GM20000 (cell line): ENCODE measurements around the gene SPARCL1.

Source experiments
- DNase-seq: peaks from one replicate; pipeline ENCODE4 v3.0.0; 2012; ENCODE audit warnings: low spot score
- CTCF ChIP-seq: IDR thresholded peaks from 2 replicates; pipeline ENCODE4 v1.5.1; 2012; ENCODE audit warnings: mild to moderate bottlenecking, control low read depth; ENCODE audit errors: extremely low read depth, missing control alignments

The SPARCL1 gene

GRCh38 chr4:87512400-87512799, 16.8 kb downstream of the SPARCL1 start:
- DNase-seq = no peak
- TF ChIP-seq CTCF = no peak

GRCh38 chr4:87511500-87511899, 17.7 kb downstream of the SPARCL1 start:
- no peak for DNase-seq
- TF ChIP-seq CTCF = no peak

GRCh38 chr4:87510747-87511146, 18.4 kb downstream of the SPARCL1 start:
- TF ChIP-seq CTCF = no peak
- no peak for DNase-seq

GRCh38 chr4:87506974-87507701, 22.0 kb downstream of the SPARCL1 start:
- TF ChIP-seq CTCF = no peak
- DNase-seq = no peak

- DNase-seq = no peak
- TF ChIP-seq CTCF = peak; percentile 11
These were observed 23.3 kb downstream of the SPARCL1 start for GRCh38 chr4:87505862-87506261.

- no peak for DNase-seq
- no peak for TF ChIP-seq CTCF
These were observed 26.5 kb downstream of the SPARCL1 start for GRCh38 chr4:87502580-87503238.

- DNase-seq = peak; percentile 11
These were observed 29.1 kb downstream of the SPARCL1 start for GRCh38 chr4:87500092-87500462.

More at GRCh38 chr4:87500092-87500462, 29.1 kb downstream of the SPARCL1 start:
- no peak for TF ChIP-seq CTCF
